Measurements from ENCODE around the gene SPDYE1.
"Not testable (repeated sequence)": the region's sequence is repeated elsewhere in the genome, so short reads cannot be mapped to it uniquely, and the experiment has no call there.

DNA sequence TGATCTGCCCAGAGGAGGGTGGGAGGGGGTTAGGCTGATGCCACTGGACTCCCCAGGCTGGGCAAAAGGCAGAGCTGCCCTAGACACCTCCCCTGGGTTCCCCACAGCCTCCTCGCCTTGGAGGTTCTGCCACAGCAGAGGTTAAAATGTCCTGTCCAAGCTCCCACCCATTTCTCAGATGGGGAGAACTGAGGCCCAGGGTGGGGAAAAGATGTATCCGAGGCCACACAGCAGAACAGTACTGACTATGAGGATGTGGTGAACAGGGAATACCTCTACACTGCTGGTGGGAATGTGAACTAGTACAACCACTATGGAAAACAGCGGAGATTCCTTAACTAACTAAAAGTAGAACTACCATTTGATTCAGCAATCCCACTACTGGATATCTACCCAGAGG lies 31.3 kb upstream of the SPDYE1 start:
- TF ChIP-seq RAD21, ATF3, MAX, NR2F2, HNF4G, YY1 (IDR thresholded peaks at IDR 0.05): not testable (repeated sequence)
- TF ChIP-seq, protein P1, sequence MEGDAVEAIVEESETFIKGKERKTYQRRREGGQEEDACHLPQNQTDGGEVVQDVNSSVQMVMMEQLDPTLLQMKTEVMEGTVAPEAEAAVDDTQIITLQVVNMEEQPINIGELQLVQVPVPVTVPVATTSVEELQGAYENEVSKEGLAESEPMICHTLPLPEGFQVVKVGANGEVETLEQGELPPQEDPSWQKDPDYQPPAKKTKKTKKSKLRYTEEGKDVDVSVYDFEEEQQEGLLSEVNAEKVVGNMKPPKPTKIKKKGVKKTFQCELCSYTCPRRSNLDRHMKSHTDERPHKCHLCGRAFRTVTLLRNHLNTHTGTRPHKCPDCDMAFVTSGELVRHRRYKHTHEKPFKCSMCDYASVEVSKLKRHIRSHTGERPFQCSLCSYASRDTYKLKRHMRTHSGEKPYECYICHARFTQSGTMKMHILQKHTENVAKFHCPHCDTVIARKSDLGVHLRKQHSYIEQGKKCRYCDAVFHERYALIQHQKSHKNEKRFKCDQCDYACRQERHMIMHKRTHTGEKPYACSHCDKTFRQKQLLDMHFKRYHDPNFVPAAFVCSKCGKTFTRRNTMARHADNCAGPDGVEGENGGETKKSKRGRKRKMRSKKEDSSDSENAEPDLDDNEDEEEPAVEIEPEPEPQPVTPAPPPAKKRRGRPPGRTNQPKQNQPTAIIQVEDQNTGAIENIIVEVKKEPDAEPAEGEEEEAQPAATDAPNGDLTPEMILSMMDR (IDR thresholded peaks at IDR 0.05; ENCODE audit: low read depth, low read length, missing input control): not testable (repeated sequence)
- TF ChIP-seq, protein P2, sequence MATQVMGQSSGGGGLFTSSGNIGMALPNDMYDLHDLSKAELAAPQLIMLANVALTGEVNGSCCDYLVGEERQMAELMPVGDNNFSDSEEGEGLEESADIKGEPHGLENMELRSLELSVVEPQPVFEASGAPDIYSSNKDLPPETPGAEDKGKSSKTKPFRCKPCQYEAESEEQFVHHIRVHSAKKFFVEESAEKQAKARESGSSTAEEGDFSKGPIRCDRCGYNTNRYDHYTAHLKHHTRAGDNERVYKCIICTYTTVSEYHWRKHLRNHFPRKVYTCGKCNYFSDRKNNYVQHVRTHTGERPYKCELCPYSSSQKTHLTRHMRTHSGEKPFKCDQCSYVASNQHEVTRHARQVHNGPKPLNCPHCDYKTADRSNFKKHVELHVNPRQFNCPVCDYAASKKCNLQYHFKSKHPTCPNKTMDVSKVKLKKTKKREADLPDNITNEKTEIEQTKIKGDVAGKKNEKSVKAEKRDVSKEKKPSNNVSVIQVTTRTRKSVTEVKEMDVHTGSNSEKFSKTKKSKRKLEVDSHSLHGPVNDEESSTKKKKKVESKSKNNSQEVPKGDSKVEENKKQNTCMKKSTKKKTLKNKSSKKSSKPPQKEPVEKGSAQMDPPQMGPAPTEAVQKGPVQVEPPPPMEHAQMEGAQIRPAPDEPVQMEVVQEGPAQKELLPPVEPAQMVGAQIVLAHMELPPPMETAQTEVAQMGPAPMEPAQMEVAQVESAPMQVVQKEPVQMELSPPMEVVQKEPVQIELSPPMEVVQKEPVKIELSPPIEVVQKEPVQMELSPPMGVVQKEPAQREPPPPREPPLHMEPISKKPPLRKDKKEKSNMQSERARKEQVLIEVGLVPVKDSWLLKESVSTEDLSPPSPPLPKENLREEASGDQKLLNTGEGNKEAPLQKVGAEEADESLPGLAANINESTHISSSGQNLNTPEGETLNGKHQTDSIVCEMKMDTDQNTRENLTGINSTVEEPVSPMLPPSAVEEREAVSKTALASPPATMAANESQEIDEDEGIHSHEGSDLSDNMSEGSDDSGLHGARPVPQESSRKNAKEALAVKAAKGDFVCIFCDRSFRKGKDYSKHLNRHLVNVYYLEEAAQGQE (IDR thresholded peaks at IDR 0.05): not testable (repeated sequence)
